ENCODE data around the gene AIP.

AIP gene

DNA sequence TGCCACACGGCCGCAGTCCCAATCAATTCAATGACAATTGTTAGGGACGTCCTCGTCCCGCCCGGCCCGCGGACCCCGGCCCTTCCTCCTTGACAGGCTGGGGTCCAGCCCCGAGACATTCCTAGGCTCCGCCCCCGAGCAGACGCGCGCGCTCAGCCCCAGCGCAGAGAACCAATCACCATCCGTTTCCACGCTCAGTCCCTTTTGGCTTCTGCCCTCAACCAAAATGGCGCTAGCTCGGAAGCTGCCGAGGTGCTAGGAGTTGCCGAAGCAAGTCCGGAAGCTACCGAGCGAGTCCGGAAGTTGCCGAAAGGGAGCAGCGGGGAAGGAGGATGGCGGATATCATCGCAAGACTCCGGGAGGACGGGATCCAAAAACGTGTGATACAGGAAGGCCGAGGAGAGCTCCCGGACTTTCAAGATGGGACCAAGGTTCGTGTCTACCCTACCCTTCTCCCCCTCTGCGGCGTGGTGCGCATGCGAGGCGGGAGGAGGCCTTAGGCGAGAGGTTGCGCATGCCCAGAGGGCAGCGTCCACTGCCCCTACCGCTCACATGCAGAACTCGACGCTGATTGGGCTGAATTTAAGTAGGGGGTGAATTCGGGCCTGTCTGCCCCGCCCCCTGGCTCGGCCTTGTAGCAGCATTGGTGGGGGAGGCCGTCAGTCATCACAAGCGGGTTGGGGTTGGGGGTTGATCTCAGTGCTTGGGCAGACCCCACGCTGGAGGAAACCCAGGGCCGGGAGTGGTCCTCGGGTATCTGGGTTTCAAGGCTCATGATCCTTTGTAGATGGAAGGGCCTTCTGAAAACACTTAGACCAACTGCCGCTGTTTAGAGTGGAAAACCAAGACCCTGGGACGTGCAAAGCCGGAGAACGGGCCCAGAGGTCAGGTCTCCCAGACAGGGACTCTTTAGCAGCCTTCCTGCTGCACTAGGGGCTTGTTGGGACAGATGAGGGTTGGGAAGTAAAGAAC lies at the start of gene AIP:
TSS of gene AIP (plus strand) at position 200 of the 972 bp plus-strand sequence. CDS start at position 333, 133 bp downstream.
- DNase-seq, result peak; percentile 97 to 98

DNA sequence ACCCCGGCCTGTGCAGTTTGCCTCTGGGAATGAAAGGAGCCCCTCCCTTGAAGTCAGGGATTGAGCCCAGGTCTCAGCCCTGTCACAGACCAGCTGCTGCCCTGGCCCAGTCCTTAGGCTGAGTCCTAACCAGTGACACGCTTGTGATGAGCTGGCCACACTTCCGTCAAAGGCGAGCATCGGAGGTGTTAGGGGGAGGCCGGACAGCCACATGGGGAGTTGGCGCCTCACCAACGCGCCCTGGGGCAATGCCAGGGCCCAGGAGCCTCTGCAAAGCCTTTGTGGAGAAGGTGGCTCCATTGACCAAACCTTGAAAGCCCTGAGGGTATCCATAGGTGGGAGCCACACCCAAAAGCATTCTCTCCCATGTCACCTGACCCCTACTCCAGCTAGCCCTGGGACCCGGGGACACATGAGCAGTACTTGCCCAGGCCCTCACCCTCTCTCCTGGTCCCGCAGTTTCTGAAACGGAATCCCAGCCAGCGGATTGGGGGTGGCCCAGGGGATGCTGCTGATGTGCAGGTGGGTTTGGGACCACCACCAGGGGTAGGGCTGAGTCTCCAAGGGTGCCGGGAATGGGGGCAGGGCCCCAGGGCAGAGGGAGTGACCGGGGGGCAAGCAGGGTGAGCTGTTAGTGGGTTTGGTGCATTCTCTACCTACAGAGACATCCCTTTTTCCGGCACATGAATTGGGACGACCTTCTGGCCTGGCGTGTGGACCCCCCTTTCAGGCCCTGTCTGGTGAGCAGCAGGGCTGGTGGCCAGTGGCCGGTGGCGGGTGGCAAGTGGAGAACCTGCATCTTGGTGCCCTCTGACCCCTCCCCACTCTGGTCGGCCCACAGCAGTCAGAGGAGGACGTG lies 49.1 kb upstream of the AIP start:
- no peak for DNase-seq

DNA sequence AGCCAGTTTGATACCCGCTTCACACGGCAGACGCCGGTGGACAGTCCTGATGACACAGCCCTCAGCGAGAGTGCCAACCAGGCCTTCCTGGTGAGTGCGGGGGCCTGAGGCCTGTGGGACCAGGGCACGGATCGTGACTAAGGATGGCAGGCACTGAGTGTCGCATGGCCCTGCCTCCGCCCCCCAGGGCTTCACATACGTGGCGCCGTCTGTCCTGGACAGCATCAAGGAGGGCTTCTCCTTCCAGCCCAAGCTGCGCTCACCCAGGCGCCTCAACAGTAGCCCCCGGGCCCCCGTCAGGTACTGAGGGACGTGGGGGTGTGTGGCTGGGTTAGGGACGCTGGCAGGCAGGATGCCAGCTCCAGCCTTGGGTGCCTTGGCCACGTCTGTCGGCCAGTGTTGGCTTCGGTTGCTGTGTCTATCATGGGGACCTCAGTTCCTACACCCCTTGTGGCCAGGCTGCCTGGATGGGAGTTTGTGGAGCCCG lies 48.4 kb upstream of the AIP start:
- DNase-seq, result no peak

DNA sequence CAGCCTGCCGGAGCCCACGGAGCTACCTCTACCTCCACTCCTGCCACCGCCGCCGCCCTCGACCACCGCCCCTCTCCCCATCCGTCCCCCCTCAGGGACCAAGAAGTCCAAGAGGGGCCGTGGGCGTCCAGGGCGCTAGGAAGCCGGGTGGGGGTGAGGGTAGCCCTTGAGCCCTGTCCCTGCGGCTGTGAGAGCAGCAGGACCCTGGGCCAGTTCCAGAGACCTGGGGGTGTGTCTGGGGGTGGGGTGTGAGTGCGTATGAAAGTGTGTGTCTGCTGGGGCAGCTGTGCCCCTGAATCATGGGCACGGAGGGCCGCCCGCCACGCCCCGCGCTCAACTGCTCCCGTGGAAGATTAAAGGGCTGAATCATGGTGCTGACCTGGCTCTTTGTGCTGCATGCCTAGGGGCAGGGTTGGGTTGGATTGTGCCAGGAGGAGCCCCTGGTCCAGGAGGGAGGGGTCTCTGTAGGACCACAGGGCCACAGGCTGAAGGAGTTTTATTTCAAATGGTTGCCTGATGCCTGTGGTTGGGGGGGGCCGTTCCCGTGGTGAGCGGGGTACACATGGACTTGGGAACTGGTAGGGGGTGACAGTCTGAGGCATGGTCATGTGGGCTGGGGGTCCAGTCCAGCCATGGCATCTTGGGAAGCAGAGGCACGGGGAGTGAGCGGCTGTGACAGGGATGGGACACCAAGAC lies 47.6 kb upstream of the AIP start:
- DNase-seq, result no peak

DNA sequence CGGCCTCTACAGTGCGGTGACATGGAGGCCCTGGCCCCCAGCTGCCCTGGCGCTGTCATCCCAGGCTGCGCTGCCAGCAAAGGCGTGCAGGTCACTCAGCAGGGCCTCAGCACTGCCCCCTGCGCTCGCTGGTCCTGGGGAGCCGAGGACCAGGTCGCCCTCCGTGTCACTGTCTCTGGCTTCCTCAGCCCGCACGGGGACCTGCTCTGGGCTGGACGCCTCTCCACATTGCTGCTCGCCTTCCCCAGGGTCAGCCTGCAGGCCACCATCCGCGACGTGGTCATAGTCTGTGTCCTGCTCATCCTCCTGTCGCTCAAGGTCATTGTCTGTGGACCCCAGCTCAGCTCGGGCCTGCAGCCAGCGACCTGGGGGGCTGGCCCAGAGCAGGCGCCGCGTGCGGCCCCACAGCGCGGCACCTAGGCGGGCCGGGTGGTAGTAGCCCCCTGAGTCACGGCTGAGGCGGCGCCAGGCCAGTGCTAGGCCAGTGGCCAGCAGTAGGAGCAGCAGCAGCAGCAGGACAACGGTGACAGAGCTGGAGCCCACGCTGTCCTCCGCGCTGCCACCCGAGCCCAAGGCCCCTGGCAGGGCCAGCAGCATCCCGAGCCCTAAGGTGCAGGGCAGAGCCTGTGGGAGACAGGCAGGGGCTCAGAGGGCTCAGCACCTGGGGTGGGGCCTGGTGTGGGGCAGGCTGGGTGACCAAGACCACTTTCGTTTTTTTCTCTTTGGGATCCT lies 46.9 kb upstream of the AIP start:
- no peak for DNase-seq

DNA sequence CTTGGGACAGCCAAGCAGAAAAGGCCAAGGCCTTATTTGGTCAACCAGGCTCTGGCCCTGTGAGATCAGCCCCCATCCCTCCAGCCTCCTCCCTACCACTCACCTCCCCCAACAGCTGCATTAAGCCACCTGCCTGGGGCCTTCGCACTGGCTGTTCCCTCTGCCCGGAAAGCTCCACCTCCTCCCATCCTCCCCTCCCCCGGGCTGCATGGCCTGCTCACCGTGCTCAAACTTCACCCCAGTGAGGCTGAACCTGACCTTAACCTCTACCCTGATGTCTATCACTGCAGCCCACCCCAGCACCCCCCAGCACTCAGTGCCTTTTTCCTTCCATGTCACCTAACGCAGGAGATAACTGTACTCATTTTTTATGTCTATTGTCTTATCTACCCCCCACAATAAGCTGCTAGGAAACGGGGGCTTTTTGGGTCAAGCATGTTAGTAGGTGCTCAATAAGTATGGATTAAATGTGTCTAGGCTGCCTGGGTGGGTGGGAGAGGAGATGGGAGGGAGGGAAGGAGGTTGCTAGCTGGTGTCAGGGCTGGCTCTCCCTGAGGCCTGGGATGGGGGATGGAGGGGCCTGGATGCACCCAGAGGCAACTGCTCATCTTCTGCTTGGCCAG lies 46.3 kb upstream of the AIP start:
- DNase-seq, result no peak

DNA sequence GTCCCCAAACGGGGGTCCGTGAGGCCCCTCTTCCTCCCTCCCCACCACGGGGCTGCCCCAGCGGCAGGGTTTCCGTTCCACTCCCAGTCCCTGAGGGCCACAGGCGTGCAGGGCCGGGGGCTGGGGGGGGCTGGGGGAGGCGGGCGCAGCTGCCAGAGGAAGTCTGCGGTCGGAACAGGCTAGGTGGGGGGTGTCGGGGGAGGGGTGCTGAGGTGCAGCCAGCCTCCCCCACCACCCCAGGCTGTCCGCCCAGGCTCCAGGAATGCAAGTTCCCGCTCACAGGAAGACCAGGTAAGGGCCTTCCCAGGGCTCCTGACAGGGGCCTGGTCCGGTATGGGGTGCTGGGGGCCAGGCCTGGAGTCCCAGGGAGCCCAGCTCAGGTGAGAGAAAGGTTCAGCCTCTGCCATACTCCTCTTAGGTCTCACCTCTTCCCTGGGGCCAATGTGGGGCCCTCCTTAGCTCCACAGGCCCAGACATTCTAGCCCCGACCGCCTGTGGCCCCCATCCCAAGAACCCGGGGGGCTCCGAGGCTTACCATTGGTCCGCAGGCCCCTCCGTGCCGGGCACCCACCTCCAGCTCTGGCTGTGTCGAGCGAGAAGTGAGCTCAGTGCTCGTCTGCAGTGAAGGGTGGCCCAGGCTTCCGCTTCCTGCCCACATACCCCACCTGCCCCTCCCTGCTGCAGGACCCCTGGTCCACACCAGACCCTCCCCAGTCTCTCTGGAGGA lies 45.6 kb upstream of the AIP start, which contains the start of gene PTPRCAP:
TSS of gene PTPRCAP (minus strand) at position 601 of the 727 bp plus-strand sequence. CDS start at position 538, 63 bp downstream.
- DNase-seq, result no peak

DNA sequence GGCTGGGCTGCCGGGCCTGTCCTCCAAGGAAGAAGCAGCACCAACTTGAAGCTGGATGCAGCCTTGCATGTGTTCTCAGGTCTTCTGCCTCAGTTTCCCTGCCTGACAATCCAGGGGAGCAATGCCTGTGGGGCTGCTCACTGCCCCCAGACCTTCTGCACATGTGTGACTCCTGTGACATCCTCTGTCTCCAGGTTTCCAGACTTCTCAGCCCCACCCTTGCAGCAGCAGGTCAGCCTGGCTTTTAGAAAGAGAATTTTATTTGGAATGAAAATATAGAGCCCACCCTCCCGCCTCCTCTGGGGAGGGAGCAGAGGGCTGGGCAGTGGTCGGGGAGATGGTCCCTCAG lies 45.0 kb upstream of the AIP start:
- DNase-seq, result no peak

DNA sequence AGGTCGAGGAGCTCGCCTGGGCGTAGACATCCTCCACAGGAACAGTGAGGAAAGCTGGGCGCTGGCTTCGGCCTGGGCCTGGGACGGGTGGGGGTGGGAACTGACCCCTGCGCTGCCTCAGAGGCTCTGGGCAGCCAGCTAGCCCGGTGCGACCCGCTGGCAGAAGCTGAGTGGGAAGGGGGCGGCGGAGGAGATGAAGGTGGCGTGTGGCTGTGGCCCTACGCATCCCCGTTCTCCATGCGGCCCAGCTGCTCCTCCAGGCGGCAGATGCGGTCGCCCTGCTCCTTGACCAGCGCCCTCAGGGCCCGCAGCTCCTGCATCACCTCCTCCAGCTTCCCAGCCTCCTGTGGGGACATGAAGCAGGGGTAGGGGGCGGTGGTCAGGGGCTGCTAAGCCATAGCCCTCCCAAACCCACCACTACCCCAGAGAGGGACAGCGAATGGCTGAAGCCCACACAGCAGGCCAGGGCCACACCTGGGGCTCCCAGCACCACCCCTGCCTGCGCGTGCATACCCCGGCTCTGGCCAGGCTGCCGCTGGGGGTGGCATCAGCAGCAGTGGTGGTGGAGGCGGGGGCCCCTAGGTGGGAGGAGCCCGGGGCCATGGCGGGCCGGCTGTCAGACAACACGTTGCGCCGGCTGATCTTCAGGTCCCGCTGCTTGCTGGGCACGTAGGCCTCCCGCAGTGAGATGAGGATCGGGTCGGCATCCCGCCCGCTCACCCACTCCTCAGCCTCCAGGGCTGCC lies 44.5 kb upstream of the AIP start:
- no peak for DNase-seq

DNA sequence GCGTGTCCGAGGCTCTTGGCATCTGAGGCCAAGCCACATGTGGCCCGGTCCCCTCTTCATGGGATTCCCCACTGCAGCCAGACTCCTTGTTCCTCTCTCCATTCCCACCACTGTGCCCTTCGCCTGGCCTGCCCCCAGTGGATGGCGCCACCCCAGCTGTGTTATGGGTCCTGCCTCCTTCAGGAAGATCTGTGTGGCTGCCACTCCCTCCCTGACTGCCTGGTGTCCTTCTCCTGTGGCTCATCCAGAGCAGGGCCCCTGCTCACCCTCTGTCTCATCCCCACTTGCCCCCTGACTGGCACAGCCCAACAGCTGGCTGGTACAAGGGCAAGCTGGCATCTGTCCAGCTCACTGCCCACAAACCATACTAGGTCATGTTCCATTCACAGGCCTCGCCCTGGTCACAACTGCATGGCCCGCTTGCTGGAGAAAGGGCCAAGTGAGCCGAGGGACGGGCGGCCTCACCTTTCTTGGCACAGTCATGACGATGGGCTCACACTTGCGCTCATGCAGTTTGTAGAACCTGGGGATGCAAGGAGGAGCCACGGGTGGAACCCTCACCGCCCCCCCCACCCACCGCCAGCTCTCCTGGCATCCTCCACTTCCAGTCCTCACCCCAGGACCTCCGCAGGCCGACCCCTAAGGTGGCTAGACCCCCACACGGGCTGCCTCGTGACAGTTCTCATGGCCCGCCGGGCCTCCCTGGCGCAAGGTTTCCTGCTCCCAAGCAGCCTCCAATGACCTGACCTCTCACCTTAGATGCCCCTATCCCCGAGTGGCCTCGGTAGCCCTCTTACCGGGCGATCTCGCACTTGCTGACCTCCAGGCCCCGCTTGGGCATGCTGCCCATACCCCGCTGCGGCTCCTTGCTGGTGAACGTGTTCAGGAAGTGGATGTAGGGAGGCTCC lies 43.3 kb upstream of the AIP start:
- no peak for DNase-seq

DNA sequence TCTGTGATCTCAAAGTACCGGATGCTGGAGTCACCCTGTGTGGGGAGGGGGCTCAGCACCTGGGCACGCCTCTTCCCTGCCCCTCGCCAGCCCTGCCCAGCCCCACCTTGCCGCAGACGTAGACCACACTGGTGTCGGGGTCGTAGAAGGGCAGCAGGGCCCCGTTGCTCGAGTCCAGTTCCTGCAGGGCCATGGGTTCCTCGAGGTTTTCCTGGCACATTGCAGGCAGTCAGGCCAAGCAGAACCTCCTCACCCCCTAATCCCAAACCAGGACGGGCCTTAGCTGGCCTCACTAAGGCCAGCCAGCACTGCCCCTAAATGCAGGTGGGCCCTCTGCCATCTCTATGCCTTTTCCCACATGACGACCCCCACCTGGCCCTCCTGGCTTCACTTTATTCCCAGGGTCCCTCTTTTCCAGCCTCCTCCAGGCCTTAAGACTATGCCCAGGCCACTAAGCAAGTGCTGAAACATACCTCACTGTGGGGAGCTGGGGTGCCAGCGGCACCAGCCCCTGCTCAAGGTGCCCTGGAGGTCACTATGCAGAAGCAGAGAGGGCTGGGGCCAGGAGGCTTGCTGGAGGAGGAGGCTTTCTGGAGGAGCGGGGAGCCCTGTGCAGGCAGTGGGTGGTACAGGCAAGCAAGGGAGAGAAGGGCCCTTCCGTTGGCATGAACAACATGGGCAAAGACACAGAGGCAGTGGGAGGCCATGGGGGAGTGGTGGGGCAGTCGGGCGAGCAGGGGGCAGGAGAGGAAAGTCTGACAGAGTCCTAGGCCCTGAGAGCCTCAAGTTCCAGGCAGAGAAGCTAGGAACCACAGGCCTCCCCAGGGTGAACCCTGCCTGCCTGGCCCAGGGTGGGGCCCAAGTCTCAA lies 42.4 kb upstream of the AIP start:
- no peak for DNase-seq

DNA sequence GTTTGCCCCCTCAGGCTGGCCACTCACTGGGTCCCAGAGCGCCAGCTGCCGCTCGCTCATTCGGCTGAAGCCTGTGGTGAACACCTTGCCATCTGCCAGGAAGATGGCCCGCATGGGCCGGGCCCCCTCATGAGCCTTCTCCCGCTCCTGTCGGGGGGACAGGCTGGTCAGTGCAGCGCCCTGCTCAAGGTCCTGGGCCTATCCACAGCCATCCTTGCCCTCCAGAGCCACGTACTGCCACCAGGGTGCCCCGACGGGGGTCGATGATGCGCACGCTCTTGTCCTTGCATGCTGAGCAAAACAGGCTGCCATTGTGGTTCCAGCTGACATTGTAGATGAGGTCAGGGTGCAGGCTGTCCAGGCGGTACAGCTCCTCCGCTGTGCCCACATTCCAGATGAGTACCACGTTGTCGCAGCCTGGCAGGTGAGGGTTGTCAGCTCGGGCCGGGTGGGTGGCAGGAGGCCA lies 41.7 kb upstream of the AIP start:
- DNase-seq, result no peak

DNA sequence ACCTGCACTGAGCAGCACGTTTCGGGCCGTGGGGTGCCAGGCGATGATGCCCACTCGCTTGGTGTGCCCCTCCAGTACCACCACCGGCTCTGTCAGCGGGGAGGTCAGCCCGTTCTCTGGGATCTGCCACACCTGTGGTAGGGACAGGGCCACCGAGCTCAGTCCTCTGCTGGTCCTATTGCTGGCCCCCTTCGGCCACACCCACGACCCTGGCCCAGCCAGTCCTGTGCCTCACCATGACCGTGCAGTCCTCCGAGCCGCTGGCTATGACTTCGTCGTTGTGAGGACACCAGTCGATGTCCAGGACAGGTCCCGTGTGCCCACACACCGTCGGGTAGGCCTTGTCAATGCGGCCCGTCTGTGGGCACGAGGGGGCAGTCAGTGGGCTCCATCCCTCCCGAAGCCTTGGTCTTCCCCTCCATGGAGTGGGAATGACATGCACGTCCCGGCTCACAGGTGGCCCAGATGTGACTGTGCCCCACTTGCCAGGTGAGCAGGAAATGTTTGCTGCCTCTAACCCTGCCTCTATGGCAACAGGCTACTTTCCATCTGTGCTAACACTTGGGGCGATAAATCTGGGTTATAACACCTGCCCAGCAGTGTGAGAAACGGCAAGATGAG lies 41.0 kb upstream of the AIP start:
- DNase-seq, result peak in 1 of 2 experiments; percentile 5

DNA sequence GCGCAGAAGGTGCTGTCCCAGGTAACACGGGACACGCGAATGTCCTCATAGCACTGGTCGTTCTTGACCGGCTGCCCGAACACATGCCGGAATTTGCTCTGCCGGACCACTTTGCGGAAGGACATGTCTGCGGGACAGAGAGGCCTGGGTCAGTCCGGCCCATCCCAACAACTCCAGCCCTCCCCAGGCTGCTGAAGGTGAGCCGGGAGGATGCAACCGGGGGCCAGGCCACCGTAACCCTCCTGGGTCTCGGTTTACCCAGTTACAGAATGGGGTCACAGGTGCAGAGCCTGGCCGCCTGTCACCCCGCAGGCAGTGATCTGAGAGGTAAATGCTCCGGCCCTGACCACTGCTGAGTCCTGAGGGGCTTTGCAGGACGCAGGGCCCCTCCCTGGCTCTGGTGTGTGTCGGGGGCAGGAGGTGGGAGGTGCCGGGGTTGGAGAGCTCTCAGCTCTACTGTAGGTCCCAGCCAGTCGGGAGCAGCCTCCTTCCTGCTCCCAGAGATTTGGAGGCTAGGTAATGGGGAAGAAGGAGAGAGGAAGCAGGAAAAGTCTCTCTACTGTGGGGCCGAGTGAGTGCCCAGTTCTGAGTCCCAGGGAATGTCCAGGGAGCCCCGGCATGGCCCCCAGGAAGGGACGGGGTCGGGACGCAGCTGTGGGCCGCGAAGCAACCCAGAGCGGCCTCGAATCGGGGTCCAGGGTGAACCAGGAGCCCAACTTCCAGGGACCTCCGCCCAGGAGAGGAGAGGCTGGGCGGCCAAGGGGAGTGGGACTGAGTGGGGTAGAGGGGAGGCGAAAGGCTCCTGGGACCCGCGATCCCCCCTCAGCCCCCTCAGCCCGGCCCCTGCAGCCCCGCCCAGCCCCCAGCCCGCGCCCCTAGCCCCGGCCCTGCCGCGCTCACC lies 40.1 kb upstream of the AIP start:
- no peak for DNase-seq

DNA sequence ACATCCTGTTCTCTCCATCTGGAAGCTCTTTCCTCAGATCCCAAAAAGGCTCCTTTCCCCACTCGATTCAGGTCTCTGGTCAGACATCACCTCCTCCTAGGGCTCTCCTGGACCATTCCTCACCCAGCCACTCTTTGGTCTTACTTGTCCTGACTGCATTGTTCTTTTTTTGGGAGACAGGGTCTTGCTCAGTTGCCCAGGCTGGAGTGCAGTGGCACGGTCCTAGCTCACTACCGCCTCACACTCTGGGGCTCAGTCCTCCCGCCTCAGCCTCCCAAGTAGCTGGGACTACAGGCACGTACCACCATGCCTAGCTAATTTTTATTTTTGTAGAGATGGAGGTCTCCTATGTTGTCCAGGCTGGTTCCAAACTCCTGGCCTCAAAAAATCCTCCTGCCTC lies 37.3 kb upstream of the AIP start:
- no peak for DNase-seq

DNA sequence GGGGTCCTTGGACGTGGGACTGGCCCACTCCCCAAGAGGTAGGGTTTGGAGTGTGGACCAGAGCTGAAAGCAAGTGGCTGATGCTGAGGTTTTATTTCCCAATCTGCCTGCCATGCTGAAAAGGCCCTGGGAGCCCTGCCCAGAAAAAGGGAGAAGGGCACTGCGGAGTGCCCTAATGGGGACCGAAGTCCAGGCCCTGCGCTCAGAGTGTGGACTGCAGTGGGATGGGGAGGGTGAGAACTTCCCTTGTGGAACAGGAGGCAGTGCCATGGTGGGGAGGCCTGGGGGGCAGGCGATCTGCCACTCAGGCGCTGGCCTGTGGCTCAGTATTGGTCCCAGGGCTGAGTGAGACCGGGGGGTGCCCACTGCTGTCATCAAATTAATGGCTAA lies 34.6 kb upstream of the AIP start:
- DNase-seq, result no peak
